Fibroblast of lung (primary cell): ENCODE results near the gene DDX54. TPM values are rescaled to one million over a fixed set of nuclear protein-coding genes. Genes with fewer than 3 reads are reported as not detected.

Experiments
- DNase-seq, 2 donors: peaks; one replicate each; pipeline versions ENCODE4 v3.0.0 to v3.0.0-alpha.2; 2010; ENCODE audit warnings: low read depth in 2 of 2
- H2AFZ ChIP-seq: 2 replicates; pipeline ENCODE4 v1.5.1; 2012; ENCODE audit warnings: low read length, control low read depth, inconsistent platforms
- H3K27ac ChIP-seq: 2 replicates; pipeline ENCODE4 v1.5.1; 2011; ENCODE audit warnings: low read length, control low read depth; ENCODE audit not compliant: insufficient read depth
- H3K27me3 ChIP-seq: 2 replicates; pipeline ENCODE4 v1.5.1; 2011; ENCODE audit warnings: mild to moderate bottlenecking, low read length; ENCODE audit not compliant: control insufficient read depth, insufficient read depth
- H3K36me3 ChIP-seq: 2 replicates; pipeline ENCODE4 v1.5.1; 2011; ENCODE audit warnings: low read length; ENCODE audit not compliant: control insufficient read depth, insufficient read depth
- H3K4me1 ChIP-seq: 2 replicates; pipeline ENCODE4 v1.5.1; 2011; ENCODE audit warnings: low read length; ENCODE audit not compliant: control insufficient read depth, insufficient read depth; ENCODE audit errors: extremely low read depth
- H3K4me2 ChIP-seq: 2 replicates; pipeline ENCODE4 v1.5.1; 2011; ENCODE audit warnings: low read length, control low read depth; ENCODE audit not compliant: insufficient read depth; ENCODE audit errors: extremely low read depth
- H3K4me3 ChIP-seq, 4 experiments: fragments of 200-600 bp in 1 of 4; sonication (generic) in 1 of 4; replicated peaks in 1 of 4; 2 replicates each; pipeline ENCODE4 v1.5.1; 2011 to 2016; ENCODE audit warnings: low read length in 4 of 4, low read depth in 3 of 4, mild to moderate bottlenecking in 3 of 4, control low read depth in 2 of 4, inconsistent platforms in 1 of 4, mixed read lengths in 1 of 4; ENCODE audit not compliant: insufficient read depth in 1 of 4; ENCODE audit errors: control extremely low read depth in 1 of 4
- H3K79me2 ChIP-seq: 2 replicates; pipeline ENCODE4 v1.5.1; 2012; ENCODE audit warnings: mild to moderate bottlenecking, low read length, inconsistent platforms; ENCODE audit not compliant: control insufficient read depth, insufficient read depth
- H3K9ac ChIP-seq: 2 replicates; pipeline ENCODE4 v1.5.1; 2011; ENCODE audit warnings: mild to moderate bottlenecking, low read length, control low read depth; ENCODE audit not compliant: insufficient read depth
- H3K9me3 ChIP-seq: 2 replicates; pipeline ENCODE4 v1.5.1; 2012; ENCODE audit warnings: low read depth, low read length; ENCODE audit not compliant: control insufficient read depth, insufficient read depth
- H4K20me1 ChIP-seq: 2 replicates; pipeline ENCODE4 v1.5.1; 2011; ENCODE audit warnings: low read length; ENCODE audit not compliant: control insufficient read depth, insufficient read depth; ENCODE audit errors: extremely low read depth
- CTCF ChIP-seq, 2 donors: IDR thresholded peaks in 1 of 2; conservative IDR thresholded peaks in 1 of 2; 1 replicate in 1 of 2; 2 replicates in 1 of 2; pipeline ENCODE4 v1.5.1; 2011 to 2012; ENCODE audit warnings: low read length in 2 of 2, control low read depth in 1 of 2, inconsistent platforms in 1 of 2, low read depth in 1 of 2, mild to moderate bottlenecking in 1 of 2
- EZH2 ChIP-seq: IDR thresholded peaks from 2 replicates; pipeline ENCODE4 v1.5.1; 2012; ENCODE audit warnings: low read length, control low read depth, mild to moderate bottlenecking; ENCODE audit errors: missing control alignments
- polyA plus RNA-seq, 2 donors: library from polyadenylated mRNA; depleted of rRNA in 1 of 2; stranded (reverse) in 1 of 2; unstranded in 1 of 2; fragments of >200 nt; gene quantifications; 2 replicates each; pipeline ENCODE4 v1.2.1, GENCODE V29; 2011 to 2012; ENCODE audit warnings: missing spikeins in 1 of 2
- total RNA-seq: library from RNA; depleted of rRNA; stranded (reverse); fragments of >200 nt; gene quantifications from 2 replicates; pipeline ENCODE4 v1.2.1, GENCODE V29; 2014

DDX54 gene
- total and polyA plus RNA-seq, 2 donors (not counting 1 experiment from before 2014, with no cell fraction given), result 20.5 to 23.6 TPM

GRCh38 chr12:113179023-113179422 is 6.3 kb downstream of the DDX54 start:
- H2AFZ ChIP-seq, result no peak overlapping the region
- no peaks in the 10 kb centered on the region for H3K4me1 ChIP-seq
- H3K79me2 ChIP-seq, result peaks cover 23% of the 10 kb centered on the region
- H3K4me2 ChIP-seq, result no peak overlapping the region
- H3K9me3 ChIP-seq, result no peaks in the 10 kb centered on the region
- H3K9ac ChIP-seq, result no peak overlapping the region
- no peaks in the 10 kb centered on the region for H4K20me1 ChIP-seq
- peaks cover 12% of the 10 kb centered on the region for H3K36me3 ChIP-seq
- H3K27me3 ChIP-seq, result no peaks in the 10 kb centered on the region
- H3K4me3 ChIP-seq, result no peak overlapping the region
- no peak overlapping the region for H3K27ac ChIP-seq
- DNase-seq, result no peak
- TF ChIP-seq CTCF (conservative IDR thresholded peaks at IDR 0.05 in 1 of 2, IDR thresholded peaks at IDR 0.05 in 1 of 2; ENCODE audit: low read depth in 1 of 2, low read length in 2 of 2), result no peak
- TF ChIP-seq EZH2, result no peak

DNA sequence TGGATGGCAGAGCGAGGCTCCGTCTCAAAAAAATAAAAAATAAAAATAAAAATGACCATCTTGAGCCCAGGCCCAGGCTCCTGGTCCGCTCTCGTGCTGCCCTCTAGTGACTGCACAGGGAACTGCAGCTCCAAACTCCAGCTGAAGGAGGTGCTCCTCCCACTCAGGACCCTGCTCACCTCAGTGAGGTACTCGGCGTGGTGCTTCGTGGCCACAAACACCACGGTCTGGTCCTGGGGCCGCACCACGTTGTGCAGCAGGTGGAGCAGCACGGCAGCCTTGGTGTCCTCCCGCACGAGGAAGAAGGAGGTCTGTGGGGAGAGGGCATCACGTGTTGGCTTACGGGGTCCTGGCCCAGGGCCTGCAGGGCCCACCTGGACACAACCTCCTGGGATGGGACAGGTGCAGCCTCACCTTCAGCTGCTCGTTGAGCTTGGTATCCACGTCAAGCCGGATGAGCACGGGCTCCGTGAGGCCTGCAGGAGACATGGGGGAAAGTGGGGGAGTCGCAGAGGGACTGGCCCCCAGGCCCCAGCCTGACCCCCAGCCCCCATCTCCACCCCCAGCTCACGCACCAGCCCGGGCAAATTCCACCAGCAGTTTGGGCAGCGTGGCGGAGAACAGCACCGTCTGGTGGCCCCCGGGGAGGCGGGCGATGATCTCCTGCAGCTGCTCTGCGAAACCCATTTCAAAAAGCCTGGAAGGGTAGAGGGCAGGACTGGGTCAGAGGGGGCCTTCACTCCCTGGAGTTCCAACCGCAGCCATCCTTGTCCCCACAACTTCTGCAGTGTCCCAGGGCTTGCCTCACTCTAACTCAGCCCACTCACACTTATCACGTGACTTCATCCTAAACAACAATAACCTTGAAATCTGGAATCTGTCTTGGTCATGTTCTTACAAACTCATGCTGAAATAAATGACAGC is 10.6 kb downstream of the DDX54 start:
- no peak overlapping the region for H3K4me3 ChIP-seq
- peak; percentile 32 to 65 for DNase-seq
- no peaks in the 10 kb centered on the region for H3K4me1 ChIP-seq
- no peak for TF ChIP-seq EZH2
- TF ChIP-seq CTCF (conservative IDR thresholded peaks at IDR 0.05 in 1 of 2, IDR thresholded peaks at IDR 0.05 in 1 of 2; ENCODE audit: low read depth in 1 of 2, low read length in 2 of 2), result peak; percentile 93 to 98
- no peak overlapping the region for H2AFZ ChIP-seq
- no peak overlapping the region for H3K4me2 ChIP-seq
- H3K9ac ChIP-seq, result no peak overlapping the region
- H4K20me1 ChIP-seq, result no peaks in the 10 kb centered on the region
- peak overlapping the region; percentile 16 for H3K27ac ChIP-seq
- no peaks in the 10 kb centered on the region for H3K9me3 ChIP-seq
- peaks cover 17% of the 10 kb centered on the region for H3K36me3 ChIP-seq
- no peaks in the 10 kb centered on the region for H3K79me2 ChIP-seq
- no peaks in the 10 kb centered on the region for H3K27me3 ChIP-seq

DNA sequence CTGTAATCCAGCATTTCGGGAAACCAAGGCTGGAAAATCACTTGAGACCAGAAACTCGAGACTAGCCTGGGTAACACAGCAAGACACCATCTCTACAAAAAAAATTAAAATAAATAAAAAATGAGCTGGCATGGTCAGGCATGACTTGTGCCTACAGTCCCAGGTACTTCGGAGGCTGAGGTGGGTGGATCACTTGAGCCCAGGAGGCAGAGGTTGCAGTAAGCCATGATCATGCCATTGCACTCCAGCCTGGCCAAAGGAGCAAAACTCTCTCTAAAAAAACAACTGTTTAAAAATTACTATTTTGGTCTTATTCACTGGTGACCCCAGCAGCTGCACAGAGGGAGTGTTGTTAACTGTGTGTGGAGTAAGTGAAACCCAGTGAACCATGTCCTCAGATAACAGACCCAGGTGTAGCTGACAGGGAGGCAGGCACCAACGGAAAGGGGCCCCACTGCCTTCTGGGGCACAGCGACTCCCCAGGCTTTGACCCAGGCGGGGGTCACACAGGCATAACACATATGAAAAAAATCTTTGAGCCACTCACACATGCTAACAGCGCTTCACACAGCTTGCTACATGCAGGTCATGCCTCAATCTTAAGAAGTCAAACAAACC is 12.1 kb downstream of the DDX54 start:
- H3K4me3 ChIP-seq, result no peak overlapping the region
- no peak overlapping the region for H3K9ac ChIP-seq
- H3K4me1 ChIP-seq, result no peaks in the 10 kb centered on the region
- H3K9me3 ChIP-seq, result no peaks in the 10 kb centered on the region
- DNase-seq, result no peak
- H4K20me1 ChIP-seq, result no peaks in the 10 kb centered on the region
- H3K36me3 ChIP-seq, result peaks cover 17% of the 10 kb centered on the region
- H3K27ac ChIP-seq, result no peak overlapping the region
- no peaks in the 10 kb centered on the region for H3K27me3 ChIP-seq
- no peak for TF ChIP-seq CTCF (conservative IDR thresholded peaks at IDR 0.05 in 1 of 2, IDR thresholded peaks at IDR 0.05 in 1 of 2; ENCODE audit: low read depth in 1 of 2, low read length in 2 of 2)
- H3K79me2 ChIP-seq, result no peaks in the 10 kb centered on the region
- H3K4me2 ChIP-seq, result no peak overlapping the region
- no peak overlapping the region for H2AFZ ChIP-seq
